Activated naive CD4-positive, alpha-beta T cell treated with anti-CD3 and anti-CD28 coated beads for 36 hours (primary cell): ENCODE results near the gene ZFR. TPM values are rescaled to one million over a fixed set of nuclear protein-coding genes. Genes with fewer than 3 reads are reported as not detected.

Source experiments
- CTCF ChIA-PET: fragments of 350-600 bp; sonication (Branson Sonifier 250); formaldehyde crosslinking; loops from one replicate; lab custom pipeline; 2021; ENCODE audit warnings: antibody characterized with exemption; lab: Charles Lee
- DNase-seq: peaks from one replicate; pipeline ENCODE4 v3.0.0-alpha.2; 2020
- H3K27ac Mint-ChIP-seq: one replicate; pipeline ENCODE4 v1.8.0; 2021; ENCODE audit warnings: mild to moderate bottlenecking, mixed read lengths
- H3K27me3 Mint-ChIP-seq: one replicate; pipeline ENCODE4 v1.8.0; 2021; ENCODE audit warnings: low read depth, mixed read lengths
- H3K36me3 Mint-ChIP-seq: one replicate; pipeline ENCODE4 v1.8.0; 2021; ENCODE audit warnings: low read depth, mixed read lengths
- H3K4me1 Mint-ChIP-seq: one replicate; pipeline ENCODE4 v1.8.0; 2021; ENCODE audit warnings: low read depth, mixed read lengths
- H3K4me3 Mint-ChIP-seq: one replicate; pipeline ENCODE4 v1.8.0; 2021; ENCODE audit warnings: mild to moderate bottlenecking, moderate library complexity, mixed read lengths
- H3K9me3 Mint-ChIP-seq: one replicate; pipeline ENCODE4 v1.8.0; 2021; ENCODE audit warnings: mixed read lengths
- intact Hi-C: fragments of 100-400 bp; cut with micrococcal nuclease; formaldehyde crosslinking; loops from one replicate; pipeline ENCODE4 v1.15.1; 2023
- microRNA-seq: library from miRNA; unstranded; fragments of <30 nt; microRNA quantifications from one replicate; pipeline ENCODE4 v1.2.0, GENCODE V29; 2022; ENCODE audit warnings: borderline microRNAs expressed, borderline replicate concordance
- total RNA-seq, 2 experiments: library from RNA; stranded (reverse); gene quantifications; one replicate each; pipeline ENCODE4 v1.2.3, GENCODE V29; 2021

Gene ZFR
- total RNA-seq, 2 experiments from 2014 or later, result 50.9 to 52.1 TPM

DNA sequence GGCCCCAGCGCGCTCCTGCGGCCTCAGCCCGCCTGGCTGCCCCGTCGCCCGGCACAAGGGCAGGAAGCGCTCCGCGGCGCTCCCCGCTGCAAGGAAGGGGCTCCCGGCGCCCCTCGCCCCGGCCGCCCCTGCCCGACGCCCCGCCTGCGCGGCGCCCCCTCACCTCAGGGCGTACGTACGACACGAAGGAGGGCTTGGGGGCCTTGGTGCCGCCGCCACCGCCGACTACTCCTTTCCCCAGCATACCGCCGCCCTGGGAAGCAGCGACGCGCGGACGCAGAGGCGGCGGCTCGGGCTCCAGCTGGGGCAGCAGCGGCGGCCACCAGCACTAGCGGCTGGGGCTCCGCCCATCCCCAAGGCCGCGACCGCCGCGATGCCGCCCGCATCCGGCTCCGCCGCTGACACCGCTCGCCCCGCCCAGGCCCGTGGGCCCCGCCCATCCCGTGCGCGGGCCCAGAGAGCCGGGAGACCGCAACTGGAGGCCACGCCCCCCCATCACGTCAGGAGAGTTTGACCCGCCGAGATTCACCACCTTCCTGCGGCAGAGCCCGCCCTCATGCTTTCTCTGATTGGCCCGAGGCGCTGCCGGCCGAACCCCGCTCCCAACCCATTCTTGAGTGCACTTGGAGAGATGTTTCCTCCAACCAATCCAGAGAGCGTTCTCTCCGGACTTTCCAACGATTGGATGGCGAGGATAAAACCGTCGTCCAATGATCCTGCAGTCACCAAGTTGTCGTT, 131.8 kb downstream of the ZFR start, which contains the start of gene MTMR12:
TSS of gene MTMR12 (minus strand) at position 345 of the 738 bp plus-strand sequence. CDS start at position 244, 101 bp downstream.
- no peaks in the 10 kb centered on the region for H3K27me3 Mint-ChIP-seq
- CTCF ChIA-PET, result no interaction called here
- H3K27ac Mint-ChIP-seq, result peak within 1 kb of the TSS; percentile 84
- DNase-seq, result peak; percentile 100
- H3K4me3 Mint-ChIP-seq, result peak within 1 kb of the TSS; percentile 84
- no peaks in the 10 kb centered on the region for H3K9me3 Mint-ChIP-seq
- no peaks in the 10 kb centered on the region for H3K36me3 Mint-ChIP-seq
- intact Hi-C loops, result loop anchor here (1.0 to 5.0 kb wide), 13 partner anchors 8 to 1128 kb away; partner anchors contain the start of genes C5orf22, DROSHA, GOLPH3 and SUB1
- peaks cover 27% of the 10 kb centered on the region for H3K4me1 Mint-ChIP-seq

DNA sequence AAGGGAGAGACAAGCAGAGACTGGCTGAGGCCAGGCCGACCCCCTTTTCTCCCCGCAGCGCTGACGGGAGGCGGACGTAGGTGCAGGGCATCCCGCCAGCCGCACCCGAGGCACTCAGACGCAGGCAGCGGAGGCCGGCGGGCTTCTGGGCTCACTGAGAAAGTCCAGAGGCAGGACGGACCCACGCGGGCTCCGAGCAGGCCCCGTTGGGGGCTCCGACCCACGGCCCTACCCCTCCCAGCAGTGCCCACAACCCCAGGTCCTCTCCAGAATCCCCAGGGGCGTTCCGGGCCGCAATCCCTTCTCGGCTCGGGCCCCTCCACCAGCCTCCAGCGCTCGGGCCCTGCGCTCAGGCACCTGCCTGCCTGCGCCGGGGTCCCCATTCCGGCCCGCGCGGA, 132.3 kb downstream of the ZFR start:
- DNase-seq, result peak; percentile 56
- intact Hi-C loops, result loop anchor here (1.0 to 5.0 kb wide), 3 partner anchors 8 to 1129 kb away; partner anchors contain the start of gene TARS1
- Mint-ChIP-seq H3K4me1 (peaks cover 30% of the 10 kb centered on the region), H3K9me3 (no peaks in the 10 kb centered on the region), H3K27me3 (no peaks in the 10 kb centered on the region), H3K27ac (peak overlapping the region; percentile 11), H3K4me3 (peak overlapping the region; percentile 84), H3K36me3 (no peaks in the 10 kb centered on the region)
- CTCF ChIA-PET, result interaction anchor here (0.8 kb wide), 1 partner anchor 18 kb away, joined by 3 read pairs; no protein-coding TSS in a partner anchor

DNA sequence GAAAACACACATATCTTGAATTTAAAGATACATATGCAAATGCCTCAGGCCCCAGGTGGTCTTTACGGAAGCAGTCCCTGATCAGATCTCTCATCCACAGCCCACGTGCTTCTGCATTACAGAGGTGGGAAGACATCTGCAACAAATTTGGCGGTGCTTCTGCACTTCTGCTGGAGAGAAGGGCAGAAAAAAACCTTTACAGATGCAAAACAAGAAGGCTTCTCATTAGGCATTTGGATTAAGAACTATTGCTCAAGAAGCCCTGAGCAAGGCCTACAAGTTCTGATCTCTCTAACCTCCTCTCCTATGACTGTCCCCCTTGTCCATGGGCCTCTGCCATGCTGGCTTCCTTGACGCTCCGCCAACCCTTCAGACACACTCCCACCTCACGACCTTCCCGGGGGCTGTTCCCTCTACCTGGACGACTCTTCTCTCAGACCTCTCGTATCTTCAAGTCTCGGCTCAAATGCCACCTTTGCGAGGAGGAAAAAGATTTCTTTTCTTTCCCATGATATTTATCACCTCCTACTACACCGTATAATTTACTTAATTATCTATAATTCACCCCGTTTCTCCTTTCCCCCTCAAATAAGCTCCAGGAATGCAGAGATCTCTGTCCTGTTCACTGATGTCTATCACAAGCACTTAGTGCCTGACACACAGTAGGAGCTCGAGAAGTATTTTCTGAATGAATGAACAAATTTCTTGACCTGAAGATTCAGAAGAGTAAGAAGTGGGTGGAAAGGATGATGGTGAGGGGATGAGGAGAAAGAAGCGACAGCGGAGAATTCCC, 132.9 kb downstream of the ZFR start:
- Mint-ChIP-seq H3K27me3 (no peaks in the 10 kb centered on the region), H3K36me3 (no peaks in the 10 kb centered on the region), H3K27ac (peak overlapping the region; percentile 11), H3K4me1 (peaks cover 32% of the 10 kb centered on the region), H3K4me3 (peak overlapping the region; percentile 84), H3K9me3 (no peaks in the 10 kb centered on the region)
- intact Hi-C loops, result loop anchor here (1.0 to 5.0 kb wide), 3 partner anchors 7 to 1129 kb away; partner anchors contain the start of gene TARS1
- no peak for DNase-seq
- CTCF ChIA-PET, result interaction anchor here (0.8 kb wide), 1 partner anchor 19 kb away, joined by 3 read pairs; no protein-coding TSS in a partner anchor

DNA sequence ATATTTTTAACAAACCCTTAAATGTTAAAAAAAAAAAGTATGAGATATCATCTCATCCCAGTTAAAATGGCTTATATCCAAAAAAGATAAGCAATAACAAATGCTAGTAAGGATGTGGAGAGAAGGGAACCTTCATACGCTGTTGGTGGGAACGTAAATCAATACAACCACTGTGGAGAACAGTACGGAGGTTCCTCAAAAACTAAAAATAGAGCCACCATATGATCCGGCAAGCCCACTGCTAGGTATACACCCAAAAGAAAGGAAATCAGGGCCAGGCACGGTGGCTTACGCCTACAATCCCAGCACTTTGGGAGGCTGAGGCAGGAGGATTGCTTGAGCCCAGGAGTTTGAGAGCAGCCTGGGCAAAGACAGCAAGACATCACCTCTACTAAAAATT, 134.8 kb downstream of the ZFR start:
- Mint-ChIP-seq H3K27me3 (no peaks in the 10 kb centered on the region), H3K4me3 (no peak overlapping the region), H3K9me3 (no peaks in the 10 kb centered on the region), H3K27ac (no peak overlapping the region), H3K4me1 (peaks cover 43% of the 10 kb centered on the region), H3K36me3 (no peaks in the 10 kb centered on the region)
- intact Hi-C loops, result loop anchor here (5.0 kb wide), 1 partner anchor 77 kb away; no protein-coding TSS in a partner anchor
- DNase-seq, result no peak
- CTCF ChIA-PET, result interaction anchor here (1.4 kb wide), 1 partner anchor 77 kb away, joined by 3 read pairs; no protein-coding TSS in a partner anchor

DNA sequence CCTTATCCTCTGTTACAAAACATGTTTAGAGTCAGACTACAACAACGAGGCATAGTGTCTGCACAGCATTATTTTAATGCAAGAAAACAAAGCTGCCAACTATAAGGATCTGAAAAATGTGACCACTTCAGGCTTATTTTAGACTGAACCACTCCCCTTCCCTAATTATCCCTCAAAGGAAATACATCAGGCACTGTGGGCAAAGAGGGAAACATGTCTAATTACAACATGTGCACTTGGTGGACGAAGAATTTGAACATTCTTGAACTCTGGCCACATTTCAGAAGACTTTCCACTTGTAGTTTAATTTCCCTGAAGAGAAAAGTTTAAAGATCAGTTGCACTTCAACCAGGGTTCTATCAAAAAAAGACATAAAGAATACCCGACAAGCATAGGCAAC, 135.6 kb downstream of the ZFR start:
- intact Hi-C loops, result no loop called here
- no peak for DNase-seq
- Mint-ChIP-seq H3K27me3 (no peaks in the 10 kb centered on the region), H3K36me3 (no peaks in the 10 kb centered on the region), H3K4me3 (no peak overlapping the region), H3K4me1 (peaks cover 48% of the 10 kb centered on the region), H3K9me3 (no peaks in the 10 kb centered on the region), H3K27ac (no peak overlapping the region)
- CTCF ChIA-PET, result no interaction called here

DNA sequence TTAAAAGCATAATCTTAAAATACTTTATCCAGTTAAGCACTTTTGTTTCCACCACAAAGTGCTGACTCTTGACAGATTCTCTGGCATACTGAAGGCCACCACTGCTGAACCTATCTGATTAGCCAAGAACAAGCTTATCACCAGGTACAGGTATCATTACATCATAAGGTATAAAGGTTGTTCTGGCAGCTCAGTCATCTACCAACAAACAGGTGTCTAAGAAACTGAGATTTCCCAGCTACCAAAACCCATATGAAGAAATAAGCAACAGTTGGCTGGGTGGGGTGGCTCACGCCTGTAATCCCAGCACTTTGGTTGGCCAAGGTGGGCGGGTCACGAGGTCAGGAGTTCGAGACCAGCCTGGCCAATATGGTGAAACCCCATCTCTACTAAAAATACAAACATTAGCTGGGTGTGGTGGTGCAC, 136.8 kb downstream of the ZFR start:
- no peak overlapping the region for H3K4me3 Mint-ChIP-seq

DNA sequence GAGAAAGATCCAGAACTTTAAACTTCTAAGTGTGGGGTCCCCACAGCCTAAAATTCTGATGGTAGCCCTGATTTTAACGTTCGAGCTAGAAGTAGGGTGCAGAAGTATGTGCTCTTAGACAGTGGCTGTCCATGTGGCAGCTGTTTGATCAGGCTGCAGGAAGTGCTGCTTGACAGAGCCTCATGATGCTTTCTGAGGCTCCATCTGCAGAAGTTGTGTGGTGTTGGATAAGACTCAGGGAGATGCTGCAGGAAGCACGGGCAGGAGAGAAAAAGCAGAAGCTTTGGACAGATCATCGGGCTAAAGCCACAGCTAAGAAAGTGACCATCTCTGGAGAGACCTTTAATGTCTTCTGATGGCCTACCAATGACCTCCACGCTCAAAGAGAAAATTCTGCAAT, 139.9 kb downstream of the ZFR start:
- peaks cover 54% of the 10 kb centered on the region for H3K4me1 Mint-ChIP-seq
- CTCF ChIA-PET, result interaction anchor here (1.4 kb wide), 1 partner anchor 25 kb away, joined by 4 read pairs; no protein-coding TSS in a partner anchor
- H3K27me3 Mint-ChIP-seq, result no peaks in the 10 kb centered on the region
- no peak overlapping the region for H3K27ac Mint-ChIP-seq
- H3K9me3 Mint-ChIP-seq, result no peaks in the 10 kb centered on the region
- no peaks in the 10 kb centered on the region for H3K36me3 Mint-ChIP-seq
- H3K4me3 Mint-ChIP-seq, result no peak overlapping the region
- intact Hi-C loops, result loop anchor here (1.0 kb wide), 1 partner anchor 8 kb away; the partner anchor contains the start of gene MTMR12
- DNase-seq, result peak; percentile 23

More for the DNA sequence above, 136.8 kb downstream of the ZFR start:
- no peak overlapping the region for H3K27ac Mint-ChIP-seq
- no peaks in the 10 kb centered on the region for H3K9me3 Mint-ChIP-seq
- H3K27me3 Mint-ChIP-seq, result no peaks in the 10 kb centered on the region
- no peaks in the 10 kb centered on the region for H3K36me3 Mint-ChIP-seq
- no peak for DNase-seq
- intact Hi-C loops, result no loop called here
- CTCF ChIA-PET, result no interaction called here
- H3K4me1 Mint-ChIP-seq, result peaks cover 59% of the 10 kb centered on the region

Small RNAs within 50 kb of the gene (microRNA-seq; reads per million reads assigned to microRNA genes)
- 9.9 reads per million, percentile 22 among the genes with 10 or more reads in this experiment for gene MIR579

Other genes with a start within 250 kb of the ZFR start
- gene MTMR12, start 131.8 kb downstream of the ZFR start, total RNA-seq, result 10 to 100 TPM; 14.1 to 16.0 TPM
- 100 to 1,000 TPM; 397 to 400 TPM for gene SUB1, start 140.8 kb upstream of the ZFR start, total RNA-seq